Pancreas (tissue), 10 donors: ENCODE data around the gene PDCD1LG2. TPM values are rescaled to one million over a fixed set of nuclear protein-coding genes. Genes with fewer than 3 reads are reported as not detected.
"Not testable (repeated sequence)": the region's sequence is repeated elsewhere in the genome, so short reads cannot be mapped to it uniquely, and the experiment has no call there.

Experiments
- ATAC-seq, 4 donors: fragments of 200-7000 bp; cut with Tn5 transposase; one replicate each; pipeline versions ENCODE4 v1.8.0 to v1.9.1; 2020; ENCODE audit warnings: mild to moderate bottlenecking in 4 of 4, moderate library complexity in 4 of 4
- DNase-seq, 6 donors: peaks; one replicate each; pipeline ENCODE4 v3.0.0-alpha.2; 2020
- FAIRE-seq: peaks from 2 replicates; lab custom pipeline; 2012; peaks lifted over from hg19 to GRCh38; lab: Jason Lieb, UNC
- H3K27ac ChIP-seq, 4 donors: fragments of 200-600 bp; sonication (generic); 1 replicate in 3 of 4; 2 replicates in 1 of 4; pipeline versions ENCODE4 v1.5.0 to v1.8.0; 2020
- H3K27me3 ChIP-seq, 4 donors: fragments of 200-600 bp; one replicate each; pipeline ENCODE4 v1.8.0; 2021
- H3K36me3 ChIP-seq, 3 donors: fragments of 200-600 bp; sonication (generic) in 1 of 3; one replicate each; pipeline versions ENCODE4 v1.5.0 to v1.8.0; 2020 to 2021
- H3K4me1 ChIP-seq, 3 donors: fragments of 200-600 bp; one replicate each; pipeline ENCODE4 v1.8.0; 2021
- H3K4me3 ChIP-seq, 4 donors: fragments of 200-600 bp; sonication (generic) in 2 of 4; one replicate each; pipeline versions ENCODE4 v1.5.0 to v1.8.0; 2020 to 2021
- H3K9me3 ChIP-seq, 4 donors: fragments of 200-600 bp; one replicate each; pipeline ENCODE4 v1.8.0; 2021
- CTCF ChIP-seq, 4 donors: fragments of 200-600 bp; sonication (generic) in 3 of 4; IDR thresholded peaks; one replicate each; pipeline versions ENCODE4 v1.5.0 to v1.8.0; 2021; ENCODE audit warnings: antibody characterized with exemption in 4 of 4
- WGBS, 2 donors: extraction: QIAGEN DNeasy Blood & Tissue Kit; methylation state at CpG; one replicate each; pipeline ENCODE4 v1.1.7; 2013; 5-methylcytosine and 5-hydroxymethylcytosine counted together
- intact Hi-C, 3 donors: fragments of 100-400 bp; cut with DNase I; formaldehyde crosslinking; loops; one replicate each; pipeline versions ENCODE4 v1.11.1 to v1.14.2; 2022
- polyA plus RNA-seq, 2 donors: library from polyadenylated mRNA; stranded (reverse); fragments of 200-250 nt; gene quantifications; one replicate each; pipeline ENCODE4 v1.2.3, GENCODE V29; 2013
- total RNA-seq, 6 donors: library from RNA; stranded (reverse); fragmentation: NEBNext Ultra II Directional in 4 of 6; extraction: Animal tissue kit (Norgen Biotek cat#: 25700) in 4 of 6; gene quantifications; one replicate each; pipeline versions ENCODE4 v1.2.1 to v1.2.4, GENCODE V29; 2021 to 2023
- donor health status: healthy with polysubstance abuse.
- donor health status: DM: no; HTN: no; CAD: no; lungs with moderate emphysema.
- donor health status: DM: no; HTN: no; CAD: no.
- donor health status: control.
- donor health status: control.
- donor health status: Bipolar disorder and iron deficiency.
- donor health status: DM: yes; HTN: yes; CAD: no.
- donor health status: DM: no; HTN: no; CAD: no.
- donor health status: DM: no; HTN: no; CAD: no.
- donor health status: DM: yes; HTN: yes; CAD: no.

The PDCD1LG2 gene
- total and polyA plus RNA-seq, 8 donors, result 0.08 to 0.43 (median 0.17) TPM; not detected in 1

GRCh38 chr9:5470122-5470521, 40.2 kb upstream of the PDCD1LG2 start:
- no peak for ATAC-seq
- intact Hi-C loops, result no loop called here
- no peak overlapping the region for H3K27ac ChIP-seq
- no peaks in the 10 kb centered on the region for H3K36me3 ChIP-seq
- H3K27me3 ChIP-seq, result no peaks in the 10 kb centered on the region
- no peaks in the 10 kb centered on the region for H3K9me3 ChIP-seq
- no peaks in the 10 kb centered on the region for H3K4me1 ChIP-seq
- no peak for TF ChIP-seq CTCF (IDR thresholded peaks at IDR 0.05)
- FAIRE-seq, result no peak
- 76 to 78% methylated on average over 1 of the region's 1 CpG for WGBS, 2 donors
- no peak overlapping the region for H3K4me3 ChIP-seq
- no peak for DNase-seq

GRCh38 chr9:5470816-5471215, 39.5 kb upstream of the PDCD1LG2 start:
- Histone ChIP-seq H3K4me1 (no peaks in the 10 kb centered on the region), H3K27me3 (no peaks in the 10 kb centered on the region), H3K36me3 (no peaks in the 10 kb centered on the region), H3K27ac (no peak overlapping the region), H3K4me3 (no peak overlapping the region), H3K9me3 (no peaks in the 10 kb centered on the region)
- no peak for TF ChIP-seq CTCF (IDR thresholded peaks at IDR 0.05)
- DNase-seq (no peak), FAIRE-seq (no peak), ATAC-seq (no peak)
- WGBS, 2 donors, result 85 to 92% methylated on average over 3 of the region's 3 CpGs
- intact Hi-C loops, result no loop called here

- FAIRE-seq, intact Hi-C loops: not testable (repeated sequence)
Observed at GRCh38 chr9:5475611-5476010, 34.7 kb upstream of the PDCD1LG2 start.

GRCh38 chr9:5478206-5478605, 32.1 kb upstream of the PDCD1LG2 start:
- intact Hi-C loops, result no loop called here
- H3K27me3 ChIP-seq, result no peaks in the 10 kb centered on the region
- H3K4me1 ChIP-seq, result no peaks in the 10 kb centered on the region
- 51 to 77% methylated on average over 2 of the region's 2 CpGs for WGBS, 2 donors
- DNase-seq (no peak), ATAC-seq (no peak), FAIRE-seq (no peak)
- H3K9me3 ChIP-seq, result no peaks in the 10 kb centered on the region
- no peaks in the 10 kb centered on the region for H3K36me3 ChIP-seq
- TF ChIP-seq CTCF (IDR thresholded peaks at IDR 0.05), result no peak
- H3K4me3 ChIP-seq, result no peak overlapping the region
- H3K27ac ChIP-seq, result no peak overlapping the region

More at GRCh38 chr9:5475611-5476010, 34.7 kb upstream of the PDCD1LG2 start:
- not testable (repeated sequence) for H3K36me3 ChIP-seq, H3K9me3 ChIP-seq, H3K27ac ChIP-seq, ATAC-seq, H3K27me3 ChIP-seq, H3K4me3 ChIP-seq, DNase-seq, H3K4me1 ChIP-seq
- 76% methylated on average over 2 of the region's 2 CpGs for WGBS, 2 donors

GRCh38 chr9:5479994-5480694, 30.2 kb upstream of the PDCD1LG2 start:
- H3K4me1 ChIP-seq, result no peaks in the 10 kb centered on the region
- no peaks in the 10 kb centered on the region for H3K9me3 ChIP-seq
- H3K36me3 ChIP-seq, result no peaks in the 10 kb centered on the region
- H3K27ac ChIP-seq, result no peak overlapping the region
- H3K27me3 ChIP-seq, result no peaks in the 10 kb centered on the region
- TF ChIP-seq CTCF (IDR thresholded peaks at IDR 0.05), result no peak
- no peak overlapping the region for H3K4me3 ChIP-seq
- intact Hi-C loops, result no loop called here
- FAIRE-seq (no peak), ATAC-seq (no peak), DNase-seq (no peak)
- 62 to 69% methylated on average over 3 of the region's 3 CpGs for WGBS, 2 donors
